Dedifferentiated amniotic fluid mesenchymal stem cell (primary cell): Measurements from ENCODE around the gene IMMT.

Source experiments
- DNase-seq: peaks from one replicate; pipeline ENCODE4 v3.0.0-alpha.2; 2016; ENCODE audit errors: extremely low spot score

Gene IMMT

GRCh38 chr2:86226070-86226469 lies 30.8 kb upstream of the IMMT start:
- DNase-seq: no peak

GRCh38 chr2:86225581-86225980 lies 30.3 kb upstream of the IMMT start:
- no peak for DNase-seq

GRCh38 chr2:86224645-86225355 lies 29.5 kb upstream of the IMMT start:
- no peak for DNase-seq

- DNase-seq: no peak
Measured at GRCh38 chr2:86223927-86224560, 28.8 kb upstream of the IMMT start.

GRCh38 chr2:86223140-86223926 lies 28.1 kb upstream of the IMMT start:
- DNase-seq: peak; percentile 26

- DNase-seq: peak; percentile 32
Measured at GRCh38 chr2:86221066-86221684, 25.9 kb upstream of the IMMT start.

GRCh38 chr2:86219896-86220295 lies 24.6 kb upstream of the IMMT start:
- no peak for DNase-seq

- DNase-seq: no peak
Measured at GRCh38 chr2:86218124-86218523, 22.9 kb upstream of the IMMT start.

- DNase-seq: no peak
Measured at GRCh38 chr2:86216575-86217555, 21.6 kb upstream of the IMMT start.

GRCh38 chr2:86214503-86214832 lies 19.2 kb upstream of the IMMT start:
- no peak for DNase-seq

- no peak for DNase-seq
Measured at GRCh38 chr2:86213699-86214502, 18.6 kb upstream of the IMMT start.

GRCh38 chr2:86213056-86213455 lies 17.8 kb upstream of the IMMT start:
- DNase-seq: no peak

- no peak for DNase-seq
Measured at GRCh38 chr2:86211796-86212188, 16.5 kb upstream of the IMMT start.

- DNase-seq: no peak
Measured at GRCh38 chr2:86211033-86211795, 16.0 kb upstream of the IMMT start.

GRCh38 chr2:86204458-86204857 lies 9.2 kb upstream of the IMMT start:
- no peak for DNase-seq

GRCh38 chr2:86203614-86204013 lies 8.4 kb upstream of the IMMT start:
- DNase-seq: no peak

- no peak for DNase-seq
Measured at GRCh38 chr2:86202702-86203101, 7.4 kb upstream of the IMMT start.

- DNase-seq: no peak
Measured at GRCh38 chr2:86202336-86202692, 7.1 kb upstream of the IMMT start.

GRCh38 chr2:86201671-86202335 lies 6.5 kb upstream of the IMMT start:
- DNase-seq: no peak
